SH-SY5Y (cell line): Measurements from ENCODE around the gene PPHLN1.

ENCODE experiments used
- GATA2 ChIP-seq: IDR thresholded peaks from 2 replicates; pipeline ENCODE4 v1.6.1; 2011; ENCODE audit warnings: mild to moderate bottlenecking, low read depth, low read length
- GATA3 ChIP-seq: IDR thresholded peaks from 2 replicates; pipeline ENCODE4 v1.6.1; 2011; ENCODE audit warnings: low read depth, mild to moderate bottlenecking, low read length, moderate library complexity

DNA sequence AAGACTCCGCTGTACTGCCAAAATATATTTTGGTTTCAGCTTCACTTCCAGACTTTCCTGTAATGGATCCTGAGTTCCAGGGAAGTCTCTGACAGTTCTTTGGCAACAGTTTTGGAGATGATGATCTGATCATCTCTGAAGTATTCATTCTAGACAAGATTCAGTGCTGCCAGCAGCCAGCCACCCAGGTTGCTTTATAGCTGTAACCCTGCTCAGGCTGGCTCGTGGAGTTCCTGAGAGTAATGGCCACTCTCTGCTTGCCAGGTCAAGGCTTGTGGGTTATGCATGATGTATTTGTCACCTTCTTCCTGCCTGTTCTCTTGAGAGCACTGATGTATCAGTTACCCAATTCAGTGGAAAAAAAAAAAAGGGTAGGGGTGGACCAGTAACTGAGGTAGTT lies 124.3 kb downstream of the PPHLN1 start:
- no peak for TF ChIP-seq GATA3
- no peak for TF ChIP-seq GATA2
